Activated CD4-positive, alpha-beta T cell treated with anti-CD3 and anti-CD28 coated beads for 48 hours (primary cell): ENCODE results near the gene MEF2C.
"Not testable (repeated sequence)": the region's sequence is repeated elsewhere in the genome, so short reads cannot be mapped to it uniquely, and the experiment has no call there.

Experiments used
- DNase-seq: peaks from one replicate; pipeline ENCODE4 v3.0.0-alpha.2; 2020

MEF2C gene

GRCh38 chr5:88883059-88883835 is at the start of gene MEF2C:
TSS of gene MEF2C (minus strand) at chr5:88883184. CDS start at chr5:88823788, 59,396 bp downstream.
- DNase-seq = peak; percentile 26

GRCh38 chr5:88932541-88932940 is 49.6 kb upstream of the MEF2C start:
- DNase-seq = no peak

- DNase-seq = no peak
Measured at GRCh38 chr5:88930335-88930734, 47.4 kb upstream of the MEF2C start.

DNA sequence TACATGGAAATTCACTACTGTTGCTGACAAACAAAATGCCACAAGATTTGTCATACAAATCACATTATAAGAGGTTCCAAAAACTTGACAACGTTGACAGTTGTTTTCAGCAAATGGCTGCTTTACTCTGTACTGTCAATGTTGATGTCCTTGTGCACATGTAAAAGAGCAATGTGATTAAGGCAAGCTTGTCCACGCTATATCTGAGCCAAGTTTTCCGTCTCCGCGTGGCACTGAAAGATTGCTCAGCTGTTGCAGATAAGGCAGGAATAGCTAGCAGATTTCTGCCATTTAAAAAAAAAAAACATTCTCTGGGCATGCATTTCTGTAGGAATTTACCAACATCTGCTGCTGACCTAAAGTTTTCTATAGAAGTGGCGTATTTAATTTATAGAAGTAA is 46.4 kb upstream of the MEF2C start:
- no peak for DNase-seq

- no peak for DNase-seq
Measured at GRCh38 chr5:88926774-88927173, 43.8 kb upstream of the MEF2C start.

- no peak for DNase-seq
Measured at GRCh38 chr5:88925692-88926490, 42.9 kb upstream of the MEF2C start.

GRCh38 chr5:88924330-88924657 is 41.3 kb upstream of the MEF2C start:
- DNase-seq = no peak

DNA sequence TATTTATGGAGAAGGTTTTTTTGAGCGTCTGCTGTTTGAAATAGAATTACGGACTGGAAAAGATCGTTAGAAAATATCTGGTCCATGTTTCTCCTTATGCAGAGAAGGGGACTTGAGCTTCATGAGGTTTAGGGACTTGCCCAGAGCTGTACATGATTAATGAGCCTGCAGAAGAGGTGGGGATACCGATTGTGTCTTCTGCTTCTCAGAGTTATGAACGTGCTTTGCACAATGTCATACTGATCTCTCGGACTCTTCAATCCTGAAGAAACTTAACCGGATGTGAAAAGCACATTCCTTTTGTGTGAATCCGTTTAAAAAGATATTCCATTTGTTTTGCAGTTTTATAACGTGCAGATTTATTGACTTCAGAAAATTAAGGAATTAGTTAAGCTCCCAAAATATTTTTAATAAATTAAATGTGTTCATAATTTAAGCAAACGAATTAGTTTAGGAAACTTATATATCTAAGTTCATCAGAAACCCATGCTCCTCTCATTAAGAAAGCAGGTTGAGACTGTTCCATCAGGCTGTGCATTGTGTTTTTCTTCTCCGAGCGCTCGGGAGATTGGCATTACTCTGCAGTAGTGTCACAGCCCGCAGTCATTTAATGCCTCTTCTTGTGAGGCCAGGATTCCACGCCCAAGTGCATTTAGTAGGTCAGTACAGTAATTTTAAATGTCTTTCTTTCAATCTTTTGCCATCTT is 40.8 kb upstream of the MEF2C start:
- DNase-seq = no peak

DNA sequence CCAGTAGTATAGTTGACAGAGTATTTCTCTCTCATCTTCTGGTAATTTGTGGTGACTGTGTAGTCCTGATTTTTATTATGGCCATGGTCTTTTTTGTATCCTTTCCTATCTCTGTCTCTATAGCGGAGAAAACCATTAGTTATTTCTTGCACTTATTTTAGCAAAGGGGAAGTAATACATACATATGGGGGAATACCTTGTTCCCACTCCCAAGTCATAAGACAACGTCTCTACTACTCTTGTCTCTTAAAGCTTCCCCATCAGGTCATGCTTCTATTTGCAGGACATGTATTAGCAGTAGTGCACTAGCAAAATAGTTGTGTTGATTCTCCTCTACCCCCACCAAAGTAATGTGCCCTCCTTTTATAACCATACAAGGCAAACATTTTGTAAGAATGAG is 29.8 kb upstream of the MEF2C start:
- DNase-seq = not testable (repeated sequence)

- not testable (repeated sequence) for DNase-seq
Measured at GRCh38 chr5:88911059-88911572, 28.1 kb upstream of the MEF2C start.

DNA sequence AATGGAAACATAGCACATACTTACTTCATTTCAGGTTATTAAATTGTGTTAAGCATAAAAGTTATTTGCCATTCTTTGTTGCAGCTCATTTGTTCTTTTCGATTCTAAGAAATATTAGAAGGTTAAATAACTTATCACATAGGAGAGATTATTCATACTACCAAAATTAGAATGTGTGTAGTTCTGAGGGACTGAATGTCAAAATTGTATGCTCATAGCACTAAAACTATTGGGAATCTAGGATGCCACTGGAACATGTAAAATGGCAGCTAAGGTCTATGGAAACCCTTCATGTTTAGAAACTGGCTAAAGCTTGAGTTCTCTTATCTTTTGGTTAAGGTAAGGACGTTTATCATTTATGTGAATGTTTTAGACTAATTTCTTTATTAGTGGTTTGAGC is 21.5 kb upstream of the MEF2C start:
- DNase-seq = not testable (repeated sequence)

GRCh38 chr5:88903966-88904365 is 21.0 kb upstream of the MEF2C start:
- DNase-seq = not testable (repeated sequence)

- DNase-seq = not testable (repeated sequence)
Measured at GRCh38 chr5:88901077-88901476, 18.1 kb upstream of the MEF2C start.

GRCh38 chr5:88899096-88899737 is 16.2 kb upstream of the MEF2C start:
- DNase-seq = no peak

DNA sequence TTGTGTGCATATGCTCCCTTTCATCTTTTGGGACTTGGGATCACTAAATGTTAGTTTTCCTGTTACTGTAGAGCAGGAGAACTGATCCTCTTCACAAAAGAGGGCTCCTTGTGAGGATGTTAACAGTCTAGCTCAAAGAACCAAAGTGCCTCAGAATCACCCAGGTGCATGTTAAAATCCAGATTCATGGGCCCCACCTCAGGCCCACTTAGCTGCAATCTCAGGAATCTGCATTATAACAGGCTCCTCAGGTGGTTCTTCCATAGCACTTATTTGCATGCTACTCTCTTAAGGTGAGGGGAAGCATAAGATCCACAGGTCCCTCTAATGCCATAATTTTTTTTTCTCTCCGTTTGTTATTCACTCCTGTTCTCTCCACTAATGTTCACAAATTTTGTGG is 14.8 kb upstream of the MEF2C start:
- DNase-seq = no peak

DNA sequence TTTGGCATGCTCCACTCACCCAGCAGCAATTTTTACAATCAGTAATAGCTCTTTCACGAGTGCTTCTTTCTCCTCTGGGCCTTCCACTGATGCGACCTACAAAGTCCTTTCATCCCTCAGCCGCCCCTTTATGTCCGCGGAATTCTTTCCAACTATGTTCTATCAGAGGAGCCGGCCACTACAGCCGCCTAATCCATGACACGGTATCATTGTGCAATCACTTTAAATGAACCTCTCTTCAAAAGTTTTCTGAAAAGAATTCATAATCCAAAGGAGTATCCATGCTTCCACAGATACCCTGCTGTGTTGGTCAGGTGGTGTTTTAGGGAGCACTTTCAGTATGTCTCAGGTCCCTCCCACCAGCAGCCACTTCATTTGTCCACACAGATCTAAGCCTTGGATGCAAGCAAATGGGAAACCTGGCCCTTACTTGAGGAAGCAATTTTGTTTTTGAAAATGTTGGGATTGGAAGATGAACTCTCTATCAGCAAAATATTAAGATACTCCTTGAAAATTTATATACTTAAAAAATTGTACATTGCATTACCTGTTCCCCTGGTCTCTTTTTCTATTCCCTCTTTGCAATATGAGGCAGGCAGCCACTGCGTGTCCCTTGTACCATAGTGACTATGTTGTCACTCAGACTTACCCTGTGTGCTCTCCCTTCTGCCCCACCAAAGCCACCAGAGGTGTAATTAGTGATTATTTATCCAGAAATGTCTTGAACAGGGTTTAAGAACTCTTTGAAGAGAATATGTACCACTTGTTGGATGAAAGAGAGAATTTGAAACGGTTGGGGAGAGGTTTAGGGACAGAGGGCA is 12.9 kb upstream of the MEF2C start:
- no peak for DNase-seq

DNA sequence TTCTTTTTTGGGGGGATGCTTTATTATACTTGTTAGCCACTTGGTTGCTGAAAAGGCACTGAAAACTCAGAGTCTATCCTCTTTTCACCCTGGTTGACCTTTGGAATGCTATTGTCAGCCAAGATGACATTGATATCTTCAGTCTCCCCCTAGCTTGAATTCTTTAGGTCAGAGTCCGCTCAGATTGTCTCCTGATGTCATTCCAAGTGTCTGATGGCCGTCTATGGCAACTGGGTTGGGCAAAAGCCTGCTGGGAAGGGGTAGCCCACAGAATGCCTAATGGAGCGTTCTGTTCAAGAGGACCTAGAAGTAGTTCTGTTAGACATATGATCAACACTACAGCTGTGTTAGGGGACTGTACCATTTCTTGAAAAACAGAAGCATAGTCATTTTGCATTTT is 9.7 kb upstream of the MEF2C start:
- DNase-seq = no peak

- DNase-seq = no peak
Measured at GRCh38 chr5:88890070-88890781, 7.2 kb upstream of the MEF2C start.

GRCh38 chr5:88889189-88890069 is 6.4 kb upstream of the MEF2C start:
- DNase-seq = peak; percentile 2

DNA sequence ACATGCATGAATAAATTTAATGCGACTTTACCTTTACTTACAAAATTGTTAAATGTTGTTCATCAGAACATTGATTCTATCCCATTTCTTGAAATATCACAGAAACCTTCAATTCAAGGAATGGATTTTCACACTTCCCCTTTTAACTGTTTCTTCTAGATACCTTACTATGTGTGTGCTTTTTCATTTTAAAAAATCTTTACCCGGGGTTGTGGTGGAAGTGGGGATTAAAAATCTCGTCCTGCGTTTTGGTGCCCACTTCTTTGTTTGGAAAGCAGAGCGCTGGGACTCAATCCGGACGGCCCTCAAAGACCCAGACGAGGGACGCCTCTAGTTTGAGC is 5.8 kb upstream of the MEF2C start:
- no peak for DNase-seq
